Mammary epithelial cell (primary cell): ENCODE measurements around the gene CEP135.

Experiments
- CTCF ChIP-seq, 2 donors: IDR thresholded peaks in 1 of 2; conservative IDR thresholded peaks in 1 of 2; 2 replicates each; pipeline ENCODE4 v1.5.1; 2011 to 2012; ENCODE audit warnings: inconsistent platforms in 2 of 2, low read length in 2 of 2, mild to moderate bottlenecking in 2 of 2, control low read depth in 1 of 2, low read depth in 1 of 2; ENCODE audit not compliant: insufficient read depth in 1 of 2; ENCODE audit errors: extremely low read depth in 1 of 2
- EZH2 ChIP-seq: IDR thresholded peaks from 2 replicates; pipeline ENCODE4 v1.6.1; 2012; ENCODE audit warnings: low read length, inconsistent platforms, borderline replicate concordance

- no peak for TF ChIP-seq CTCF (conservative IDR thresholded peaks at IDR 0.05 in 1 of 2, IDR thresholded peaks at IDR 0.05 in 1 of 2; ENCODE audit: extremely low read depth in 1 of 2, insufficient read depth in 1 of 2, low read depth in 1 of 2, low read length in 2 of 2)
- TF ChIP-seq EZH2: no peak
Observed at GRCh38 chr4:56060036-56060435, 111.3 kb downstream of the CEP135 start.
